Measurements from ENCODE around the gene ATXN1. TPM values are rescaled to one million over a fixed set of nuclear protein-coding genes. Genes with fewer than 3 reads are reported as not detected.
A peak's percentile ranks its signal among the peaks of the same experiment; 100 is the strongest.

Gene ATXN1
- total and polyA plus RNA-seq, 2 of the 13 experiments (the other 11 are each of a cell fraction or from before 2014, with no cell fraction given), result 20.7 to 39.5 TPM

GRCh38 chr6:16535564-16535963 is 225.7 kb downstream of the ATXN1 start (continued):
- TF ChIP-seq CREB1 (IDR thresholded peaks at IDR 0.05), result 0 out of 2 replicates have a peak, but pooled peaks have one; percentile 19
- no peak for TF ChIP-seq CREB1 (CRISPR knock-in tag; IDR thresholded peaks at IDR 0.05)
- peak; percentile 46; the same call in 1 of the 2 replicates for TF ChIP-seq ZNF7 (CRISPR knock-in tag; IDR thresholded peaks at IDR 0.05)
- no peak for TF ChIP-seq ZNF660 (CRISPR knock-in tag; IDR thresholded peaks at IDR 0.05; ENCODE audit: borderline replicate concordance, low read depth)
- TF ChIP-seq PHB2 (IDR thresholded peaks at IDR 0.05; ENCODE audit: partially characterized antibody), result no peak
- no peak for TF ChIP-seq POLR2AphosphoS5 (IDR thresholded peaks at IDR 0.05; ENCODE audit: low read depth, low read length)
- no peak for TF ChIP-seq PCBP2 (optimal IDR thresholded peaks at IDR 0.05; ENCODE audit: low read depth, low read length, poor library complexity, severe bottlenecking)
- TF ChIP-seq DRAP1 (CRISPR knock-in tag; IDR thresholded peaks at IDR 0.05), result no peak
- no peak for TF ChIP-seq SCMH1 (CRISPR knock-in tag; IDR thresholded peaks at IDR 0.05; ENCODE audit: borderline replicate concordance)
- no peak for TF ChIP-seq ZNF616 (CRISPR knock-in tag; IDR thresholded peaks at IDR 0.05; ENCODE audit: low read depth)
- TF ChIP-seq ZNF44 (CRISPR knock-in tag; IDR thresholded peaks at IDR 0.05), result no peak
- TF ChIP-seq NRL (CRISPR knock-in tag; IDR thresholded peaks at IDR 0.05; ENCODE audit: borderline replicate concordance), result no peak
- TF ChIP-seq ZNF562 (CRISPR knock-in tag; IDR thresholded peaks at IDR 0.05; ENCODE audit: borderline replicate concordance), result no peak
- TF ChIP-seq NCOA5 (CRISPR knock-in tag; IDR thresholded peaks at IDR 0.05), result no peak
- no peak for TF ChIP-seq HOXA3 (CRISPR knock-in tag; IDR thresholded peaks at IDR 0.05)

GRCh38 chr6:16533721-16534136 is 227.5 kb downstream of the ATXN1 start:
- intact Hi-C loops (cut with micrococcal nuclease; ENCODE audit: unreplicated experiment), result loop anchor here (10.0 kb wide), 1 partner anchor 101 kb away; no protein-coding TSS in a partner anchor
- ChIA-PET POLR2A (no interaction called here), CTCF (ENCODE audit: low intra/inter-chr PET ratio, low total read pairs) (no interaction called here)
- no peak for DNase-seq (ENCODE audit: low spot score)
- no peaks in the 10 kb centered on the region; a peak in 1 of 5 replicates for H3K36me3 ChIP-seq (replicated peaks in 1 of 2; ENCODE audit: control insufficient read depth in 1 of 2, insufficient read depth in 2 of 2, low read length in 2 of 2)
- no peaks in the 10 kb centered on the region for H4K20me1 ChIP-seq (ENCODE audit: insufficient read depth, low read length)
- H3K4me3 ChIP-seq (replicated peaks in 1 of 3; ENCODE audit: insufficient read depth in 1 of 3, low read depth in 2 of 3, low read length in 3 of 3), result no peak overlapping the region
- H3K79me2 ChIP-seq (ENCODE audit: insufficient read depth, low read length), result no peaks in the 10 kb centered on the region
- ATAC-seq, result no peak
- in situ Hi-C loops (cut with HindIII; ENCODE audit: extremely low pct_ligation_motif_present, low pct_unique_long_range_greater_than_20kb), result no loop called here
- TF ChIP-seq MAFK (conservative IDR thresholded peaks at IDR 0.05 in 1 of 2, IDR thresholded peaks at IDR 0.05 in 1 of 2; ENCODE audit: low read length in 2 of 2) (peak; percentile 34 to 50; a peak in 2 of 4 replicates), ZHX1 (CRISPR knock-in tag; IDR thresholded peaks at IDR 0.05; ENCODE audit: low read depth) (no peak), NFE2L2 (IDR thresholded peaks at IDR 0.05; ENCODE audit: low read length) (peak; percentile 70)
- no peak overlapping the region for H3K9ac ChIP-seq (ENCODE audit: insufficient read depth, low read depth, low read length)
- no peak overlapping the region for H3K4me2 ChIP-seq (ENCODE audit: low read depth, low read length)
- peaks cover 2% of the 10 kb centered on the region for H3K4me1 ChIP-seq (ENCODE audit: insufficient read depth, low read length)
- no peak for FAIRE-seq
- no TSS peak for BruUV-seq (replicated peaks)
- WGBS (ENCODE audit: low lambda C conversion rate), result 97% methylated on average over 6 of the region's 6 CpGs
- no peaks in the 10 kb centered on the region for H3K9me3 ChIP-seq (ENCODE audit: low read length)
- H3K27me3 ChIP-seq (ENCODE audit: control insufficient read depth in 1 of 2, insufficient read depth in 2 of 2, low read length in 2 of 2), result no peaks in the 10 kb centered on the region
- H3K27ac ChIP-seq (ENCODE audit: extremely low read length, insufficient read depth, low read length), result no peak overlapping the region
- no peak overlapping the region for H2AFZ ChIP-seq (ENCODE audit: low read length)
